EL (cell line): Measurements from ENCODE around the gene RD3L.

Source experiments
- DNase-seq: peaks from one replicate; pipeline ENCODE4 v3.0.0-alpha.2; 2016

The RD3L gene

GRCh38 chr14:103892247-103892646 is 50.1 kb downstream of the RD3L start:
- DNase-seq, result no peak

GRCh38 chr14:103891667-103892215 is 50.6 kb downstream of the RD3L start:
- no peak for DNase-seq

GRCh38 chr14:103890821-103891666 is 51.3 kb downstream of the RD3L start:
- no peak for DNase-seq
